Rectal smooth muscle tissue (tissue), 1 donor: ENCODE measurements around the gene SETD9.
A peak's percentile ranks its signal among the peaks of the same experiment; 100 is the strongest.

Experiments used
- H3K27ac ChIP-seq: one replicate; pipeline ENCODE4 v1.7.0; 2013; ENCODE audit warnings: low read depth, low read length, inconsistent platforms
- H3K27me3 ChIP-seq: one replicate; pipeline ENCODE4 v1.7.0; 2013; ENCODE audit warnings: low read length; ENCODE audit not compliant: control insufficient read depth, insufficient read depth
- H3K36me3 ChIP-seq: one replicate; pipeline ENCODE4 v1.7.0; 2013; ENCODE audit warnings: low read length; ENCODE audit not compliant: control insufficient read depth, insufficient read depth
- H3K4me1 ChIP-seq: one replicate; pipeline ENCODE4 v1.7.0; 2013; ENCODE audit warnings: low read length; ENCODE audit not compliant: control insufficient read depth, insufficient read depth
- H3K4me3 ChIP-seq: one replicate; pipeline ENCODE4 v1.7.0; 2013; ENCODE audit warnings: low read length
- H3K9ac ChIP-seq: one replicate; pipeline ENCODE4 v1.7.0; 2013; ENCODE audit warnings: low read length

Gene SETD9

GRCh38 chr5:56908942-56909293 is 478 bp upstream of the SETD9 start:
- Histone ChIP-seq H3K9ac (peak overlapping the region; percentile 69), H3K36me3 (no peaks in the 10 kb centered on the region), H3K27me3 (no peaks in the 10 kb centered on the region), H3K27ac (peak overlapping the region; percentile 96), H3K4me3 (peak overlapping the region; percentile 76), H3K4me1 (peaks cover 4% of the 10 kb centered on the region)

- Histone ChIP-seq H3K27ac (peak overlapping the region; percentile 76), H3K4me3 (peak overlapping the region; percentile 82), H3K36me3 (no peaks in the 10 kb centered on the region), H3K9ac (peak overlapping the region; percentile 46), H3K27me3 (no peaks in the 10 kb centered on the region), H3K4me1 (peaks cover 4% of the 10 kb centered on the region)
Measured at GRCh38 chr5:56910210-56910965, 992 bp downstream of the SETD9 start.

- Histone ChIP-seq H3K27me3 (no peaks in the 10 kb centered on the region), H3K4me1 (peaks cover 4% of the 10 kb centered on the region), H3K4me3 (no peak overlapping the region), H3K9ac (no peak overlapping the region), H3K27ac (no peak overlapping the region), H3K36me3 (peaks cover 2% of the 10 kb centered on the region)
Measured at GRCh38 chr5:56913766-56914165, 4.4 kb downstream of the SETD9 start.

GRCh38 chr5:56914678-56915077 is 5.3 kb downstream of the SETD9 start:
- H3K36me3 ChIP-seq: peaks cover 2% of the 10 kb centered on the region
- no peak overlapping the region for H3K27ac ChIP-seq
- peaks cover 4% of the 10 kb centered on the region for H3K4me1 ChIP-seq
- H3K27me3 ChIP-seq: no peaks in the 10 kb centered on the region
- H3K4me3 ChIP-seq: no peak overlapping the region
- no peak overlapping the region for H3K9ac ChIP-seq

GRCh38 chr5:56917534-56917933 is 8.1 kb downstream of the SETD9 start:
- no peak overlapping the region for H3K27ac ChIP-seq
- no peaks in the 10 kb centered on the region for H3K4me1 ChIP-seq
- H3K36me3 ChIP-seq: peaks cover 4% of the 10 kb centered on the region
- H3K9ac ChIP-seq: no peak overlapping the region
- H3K4me3 ChIP-seq: no peak overlapping the region
- H3K27me3 ChIP-seq: no peaks in the 10 kb centered on the region

GRCh38 chr5:56918054-56918453 is 8.7 kb downstream of the SETD9 start:
- no peak overlapping the region for H3K9ac ChIP-seq
- no peak overlapping the region for H3K4me3 ChIP-seq
- H3K27ac ChIP-seq: no peak overlapping the region
- peaks cover 9% of the 10 kb centered on the region for H3K36me3 ChIP-seq
- H3K4me1 ChIP-seq: no peaks in the 10 kb centered on the region
- no peaks in the 10 kb centered on the region for H3K27me3 ChIP-seq

- peaks cover 14% of the 10 kb centered on the region for H3K36me3 ChIP-seq
- H3K4me1 ChIP-seq: no peaks in the 10 kb centered on the region
- no peak overlapping the region for H3K4me3 ChIP-seq
- no peaks in the 10 kb centered on the region for H3K27me3 ChIP-seq
- no peak overlapping the region for H3K27ac ChIP-seq
- H3K9ac ChIP-seq: no peak overlapping the region
Measured at GRCh38 chr5:56919942-56920662, 10.7 kb downstream of the SETD9 start.

- no peak overlapping the region for H3K4me3 ChIP-seq
- H3K27ac ChIP-seq: no peak overlapping the region
- no peak overlapping the region for H3K9ac ChIP-seq
- no peaks in the 10 kb centered on the region for H3K4me1 ChIP-seq
- H3K27me3 ChIP-seq: no peaks in the 10 kb centered on the region
- peaks cover 17% of the 10 kb centered on the region for H3K36me3 ChIP-seq
Measured at GRCh38 chr5:56922922-56923321, 13.5 kb downstream of the SETD9 start.

GRCh38 chr5:56934325-56934724 is 24.9 kb downstream of the SETD9 start:
- Histone ChIP-seq H3K27me3 (no peaks in the 10 kb centered on the region), H3K4me1 (no peaks in the 10 kb centered on the region), H3K36me3 (peaks cover 29% of the 10 kb centered on the region), H3K4me3 (no peak overlapping the region), H3K27ac (no peak overlapping the region), H3K9ac (no peak overlapping the region)

GRCh38 chr5:56938858-56939257 is 29.5 kb downstream of the SETD9 start:
- H3K36me3 ChIP-seq: peaks cover 39% of the 10 kb centered on the region
- no peak overlapping the region for H3K4me3 ChIP-seq
- no peaks in the 10 kb centered on the region for H3K4me1 ChIP-seq
- no peak overlapping the region for H3K9ac ChIP-seq
- H3K27ac ChIP-seq: no peak overlapping the region
- H3K27me3 ChIP-seq: no peaks in the 10 kb centered on the region

- no peaks in the 10 kb centered on the region for H3K4me1 ChIP-seq
- H3K36me3 ChIP-seq: peaks cover 26% of the 10 kb centered on the region
- no peak overlapping the region for H3K9ac ChIP-seq
- no peak overlapping the region for H3K27ac ChIP-seq
- no peak overlapping the region for H3K4me3 ChIP-seq
- H3K27me3 ChIP-seq: no peaks in the 10 kb centered on the region
Measured at GRCh38 chr5:56941981-56942380, 32.6 kb downstream of the SETD9 start.

- peaks cover 2% of the 10 kb centered on the region for H3K36me3 ChIP-seq
- no peak overlapping the region for H3K27ac ChIP-seq
- no peaks in the 10 kb centered on the region for H3K27me3 ChIP-seq
- H3K4me1 ChIP-seq: peaks cover 3% of the 10 kb centered on the region
- no peak overlapping the region for H3K9ac ChIP-seq
- no peak overlapping the region for H3K4me3 ChIP-seq
Measured at GRCh38 chr5:56947052-56947451, 37.7 kb downstream of the SETD9 start.
